ENCODE results near the gene SFN. TPM values are rescaled to one million over a fixed set of nuclear protein-coding genes. Genes with fewer than 3 reads are reported as not detected.

The SFN gene
- total and polyA plus RNA-seq, 2 of the 13 experiments (the other 11 are each of a cell fraction or from before 2014, with no cell fraction given) = 4.3 to 5.6 TPM

DNA sequence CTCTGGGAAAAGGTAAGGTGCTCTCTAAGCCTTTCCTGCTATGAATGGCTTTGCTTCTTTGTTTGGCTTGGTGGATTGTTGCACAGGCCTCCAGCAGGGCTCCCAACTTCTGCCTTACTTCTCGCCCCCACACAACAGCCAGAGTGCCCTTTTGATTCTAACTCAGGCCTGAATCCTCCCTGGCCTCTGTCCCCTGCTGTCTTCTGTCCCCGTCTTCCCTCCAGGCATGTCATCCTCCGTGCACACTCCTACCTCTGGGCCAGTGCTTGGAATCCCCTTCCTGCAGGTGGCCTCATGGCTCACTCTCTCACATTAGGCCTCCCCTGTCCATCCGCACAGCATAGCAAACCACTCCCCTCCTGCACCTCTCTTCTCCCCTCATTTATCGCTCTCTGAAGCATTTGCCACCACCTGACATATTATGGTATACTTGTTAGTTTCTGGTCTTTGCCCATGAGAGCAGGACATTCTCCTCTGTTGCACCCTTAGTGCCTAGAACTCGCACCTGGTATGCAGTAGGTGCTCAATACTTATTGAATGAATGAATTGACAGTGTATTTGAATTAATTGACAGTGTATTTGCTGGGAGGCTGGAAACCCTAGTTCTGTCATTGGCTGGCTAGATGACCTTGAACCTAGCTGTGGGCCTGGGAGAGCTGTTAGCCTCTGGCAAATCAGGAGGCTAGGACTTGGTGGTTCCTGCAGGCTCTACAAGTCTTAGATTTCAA lies 33.6 kb upstream of the SFN start (continued):
- TF ChIP-seq CTCF (CRISPR knock-in tag; IDR thresholded peaks at IDR 0.05) = peak; percentile 36

DNA sequence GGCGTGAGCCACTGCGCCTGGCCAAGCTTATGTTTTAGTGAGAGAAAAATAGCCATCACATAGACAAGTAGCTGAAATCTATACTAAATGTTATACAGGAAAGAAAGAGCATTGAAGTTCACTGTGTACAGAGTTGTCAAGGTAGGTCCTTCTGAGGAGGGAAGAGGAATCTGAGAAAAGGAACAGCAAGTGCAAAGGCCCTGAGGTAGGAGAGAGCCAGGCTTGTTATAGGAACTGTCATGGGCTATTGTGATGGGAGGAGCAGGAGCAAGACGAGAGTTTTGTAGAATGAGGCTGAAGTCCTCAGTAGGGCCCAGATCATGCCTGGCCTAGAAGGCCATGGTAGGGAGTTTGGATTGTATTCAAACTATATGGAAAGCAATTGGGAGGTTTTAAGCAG lies 31.9 kb upstream of the SFN start:
- Histone ChIP-seq H3K79me2 (ENCODE audit: insufficient read depth, low read length) (peaks cover 23% of the 10 kb centered on the region), H2AFZ (ENCODE audit: low read length) (no peak overlapping the region), H3K27me3 (ENCODE audit: control insufficient read depth in 1 of 2, insufficient read depth in 2 of 2, low read length in 2 of 2) (no peaks in the 10 kb centered on the region), H4K20me1 (ENCODE audit: insufficient read depth, low read length) (peaks cover 4% of the 10 kb centered on the region; the same call in 1 of the 2 replicates), H3K36me3 (replicated peaks in 1 of 2; ENCODE audit: control insufficient read depth in 1 of 2, insufficient read depth in 2 of 2, low read length in 2 of 2) (peaks cover 8 to 32% of the 10 kb centered on the region in 2 experiments), H3K9me3 (ENCODE audit: low read length) (no peaks in the 10 kb centered on the region), H3K27ac (ENCODE audit: extremely low read length, insufficient read depth, low read length) (peak overlapping the region; percentile 58), H3K4me3 (replicated peaks in 1 of 3; ENCODE audit: insufficient read depth in 1 of 3, low read depth in 2 of 3, low read length in 3 of 3) (no peak overlapping the region), H3K4me1 (ENCODE audit: insufficient read depth, low read length) (peaks cover 54% of the 10 kb centered on the region), H3K4me2 (ENCODE audit: low read depth, low read length) (peak overlapping the region; percentile 52; the same call in 1 of the 2 replicates), H3K9ac (ENCODE audit: insufficient read depth, low read depth, low read length) (peak overlapping the region; percentile 37; the same call in 1 of the 2 replicates)
- 93% methylated on average over 3 of the region's 3 CpGs for WGBS (ENCODE audit: low lambda C conversion rate)
- BruUV-seq (replicated peaks) = no TSS peak
- intact Hi-C loops (cut with micrococcal nuclease; ENCODE audit: unreplicated experiment) (no loop called here), in situ Hi-C loops (cut with HindIII; ENCODE audit: extremely low pct_ligation_motif_present, low pct_unique_long_range_greater_than_20kb) (no loop called here)
- CTCF ChIA-PET (ENCODE audit: low intra/inter-chr PET ratio, low total read pairs) = no interaction called here
- no peak for DNase-seq (ENCODE audit: low spot score)
- no peak for FAIRE-seq
- no peak for ATAC-seq
- POLR2A ChIA-PET = interaction anchor here (0.8 to 2.1 kb wide), 5 partner anchors 10 to 59 kb away, joined by 3 to 6 read pairs (median 4); partner anchors contain the start of gene GPN2
- TF ChIP-seq ZMYM3 (CRISPR knock-in tag; IDR thresholded peaks at IDR 0.05) = peak; percentile 64
- TF ChIP-seq TEF (CRISPR knock-in tag; IDR thresholded peaks at IDR 0.05) = no peak

Measured in HepG2 (cell line).